Body of pancreas (tissue), 4 donors: ENCODE measurements around the gene ARFRP1. TPM values are rescaled to one million over a fixed set of nuclear protein-coding genes. Genes with fewer than 3 reads are reported as not detected.

Experiments
- ATAC-seq: fragments of 150-250 bp; one replicate; pipeline ENCODE4 v1.9.1; 2016
- DNase-seq, 4 donors: peaks; one replicate each; pipeline ENCODE4 v3.0.0-alpha.2; 2019
- H3K27ac ChIP-seq, 4 donors: fragments of 200-600 bp; sonication (generic); 1 replicate in 3 of 4; 2 replicates in 1 of 4; pipeline versions ENCODE4 v1.5.1 to v1.6.1; 2016 to 2019; ENCODE audit warnings: mild to moderate bottlenecking in 1 of 4, mixed read lengths in 1 of 4, moderate library complexity in 1 of 4
- H3K27me3 ChIP-seq, 2 donors: fragments of 200-600 bp; sonication (generic); one replicate each; pipeline ENCODE4 v1.6.0; 2016; ENCODE audit warnings: mild to moderate bottlenecking in 1 of 2
- H3K36me3 ChIP-seq, 2 donors: fragments of 200-600 bp; sonication (generic); replicated peaks in 1 of 2; 2 replicates each; pipeline ENCODE4 v1.5.1; 2016; ENCODE audit warnings: low read depth in 2 of 2; ENCODE audit not compliant: insufficient read depth in 1 of 2
- H3K4me1 ChIP-seq: fragments of 200-600 bp; sonication (generic); one replicate; pipeline ENCODE4 v1.6.0; 2016
- H3K4me3 ChIP-seq, 2 donors: fragments of 200-600 bp; sonication (generic); 1 replicate in 1 of 2; 2 replicates in 1 of 2; pipeline ENCODE4 v1.5.1; 2016 to 2019
- H3K9me3 ChIP-seq, 3 donors: fragments of 200-600 bp; sonication (generic); 1 replicate in 2 of 3; 2 replicates in 1 of 3; pipeline ENCODE4 v1.5.1; 2016
- POLR2A ChIP-seq, 3 donors: fragments of 450-650 bp; IDR thresholded peaks; one replicate each; pipeline ENCODE4 v1.6.1; 2016; ENCODE audit warnings: antibody characterized with exemption in 3 of 3, mild to moderate bottlenecking in 2 of 3
- WGBS, 2 donors: methylation state at CpG; one replicate each; pipeline ENCODE4 v1.1.5; 2017; 5-methylcytosine and 5-hydroxymethylcytosine counted together
- intact Hi-C: fragments of 100-400 bp; cut with DNase I; formaldehyde crosslinking; loops from one replicate; pipeline ENCODE4 v1.15.1; 2023
- total RNA-seq, 2 donors: library from RNA; depleted of rRNA; stranded (reverse); fragments of >200 nt; gene quantifications; one replicate each; pipeline ENCODE4 v1.1.0, GENCODE V29; 2016
- TF ChIP-seq, protein P1 (sequence below), 7 experiments: fragments of 450-650 bp in 4 of 7; fragments of 200-600 bp in 3 of 7; sonication (generic) in 3 of 7; IDR thresholded peaks; one replicate each; pipeline ENCODE4 v1.5.1; 2016 to 2019; ENCODE audit warnings: antibody characterized with exemption in 7 of 7

Gene ARFRP1
- total RNA-seq, 2 donors from 2014 or later = 22.6 to 23.4 TPM

DNA sequence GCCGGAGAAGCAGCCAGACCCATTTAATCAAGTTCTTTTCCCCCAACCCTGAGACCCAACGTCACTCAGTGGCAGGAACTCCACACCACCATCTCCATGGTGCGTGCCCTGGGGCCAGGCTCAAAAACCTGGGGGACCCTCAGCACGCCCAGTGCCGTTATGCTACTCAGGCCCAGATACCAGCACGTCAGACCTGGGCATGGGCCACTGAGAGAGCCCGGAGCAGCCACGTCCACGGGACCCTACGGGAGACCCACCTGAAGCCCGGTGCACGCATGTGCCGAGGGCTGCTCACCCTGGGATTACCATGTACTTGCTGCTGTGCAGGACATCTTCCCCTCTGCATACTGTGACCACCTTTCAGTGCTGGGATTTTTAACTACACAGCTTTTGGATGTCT, 45.6 kb upstream of the ARFRP1 start:
- H3K27me3 ChIP-seq = no peaks in the 10 kb centered on the region
- no peak overlapping the region for H3K4me3 ChIP-seq
- TF ChIP-seq POLR2A (IDR thresholded peaks at IDR 0.05) = no peak
- TF ChIP-seq, protein P1, sequence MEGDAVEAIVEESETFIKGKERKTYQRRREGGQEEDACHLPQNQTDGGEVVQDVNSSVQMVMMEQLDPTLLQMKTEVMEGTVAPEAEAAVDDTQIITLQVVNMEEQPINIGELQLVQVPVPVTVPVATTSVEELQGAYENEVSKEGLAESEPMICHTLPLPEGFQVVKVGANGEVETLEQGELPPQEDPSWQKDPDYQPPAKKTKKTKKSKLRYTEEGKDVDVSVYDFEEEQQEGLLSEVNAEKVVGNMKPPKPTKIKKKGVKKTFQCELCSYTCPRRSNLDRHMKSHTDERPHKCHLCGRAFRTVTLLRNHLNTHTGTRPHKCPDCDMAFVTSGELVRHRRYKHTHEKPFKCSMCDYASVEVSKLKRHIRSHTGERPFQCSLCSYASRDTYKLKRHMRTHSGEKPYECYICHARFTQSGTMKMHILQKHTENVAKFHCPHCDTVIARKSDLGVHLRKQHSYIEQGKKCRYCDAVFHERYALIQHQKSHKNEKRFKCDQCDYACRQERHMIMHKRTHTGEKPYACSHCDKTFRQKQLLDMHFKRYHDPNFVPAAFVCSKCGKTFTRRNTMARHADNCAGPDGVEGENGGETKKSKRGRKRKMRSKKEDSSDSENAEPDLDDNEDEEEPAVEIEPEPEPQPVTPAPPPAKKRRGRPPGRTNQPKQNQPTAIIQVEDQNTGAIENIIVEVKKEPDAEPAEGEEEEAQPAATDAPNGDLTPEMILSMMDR (IDR thresholded peaks at IDR 0.05) = no peak
- no peaks in the 10 kb centered on the region for H3K36me3 ChIP-seq
- H3K27ac ChIP-seq = no peak overlapping the region
- H3K4me1 ChIP-seq = no peaks in the 10 kb centered on the region
- intact Hi-C loops = no loop called here
- WGBS, 2 donors = 87 to 100% methylated on average over 2 to 13 of the region's 13 CpGs
- no peaks in the 10 kb centered on the region for H3K9me3 ChIP-seq
- ATAC-seq (no peak), DNase-seq (no peak)

DNA sequence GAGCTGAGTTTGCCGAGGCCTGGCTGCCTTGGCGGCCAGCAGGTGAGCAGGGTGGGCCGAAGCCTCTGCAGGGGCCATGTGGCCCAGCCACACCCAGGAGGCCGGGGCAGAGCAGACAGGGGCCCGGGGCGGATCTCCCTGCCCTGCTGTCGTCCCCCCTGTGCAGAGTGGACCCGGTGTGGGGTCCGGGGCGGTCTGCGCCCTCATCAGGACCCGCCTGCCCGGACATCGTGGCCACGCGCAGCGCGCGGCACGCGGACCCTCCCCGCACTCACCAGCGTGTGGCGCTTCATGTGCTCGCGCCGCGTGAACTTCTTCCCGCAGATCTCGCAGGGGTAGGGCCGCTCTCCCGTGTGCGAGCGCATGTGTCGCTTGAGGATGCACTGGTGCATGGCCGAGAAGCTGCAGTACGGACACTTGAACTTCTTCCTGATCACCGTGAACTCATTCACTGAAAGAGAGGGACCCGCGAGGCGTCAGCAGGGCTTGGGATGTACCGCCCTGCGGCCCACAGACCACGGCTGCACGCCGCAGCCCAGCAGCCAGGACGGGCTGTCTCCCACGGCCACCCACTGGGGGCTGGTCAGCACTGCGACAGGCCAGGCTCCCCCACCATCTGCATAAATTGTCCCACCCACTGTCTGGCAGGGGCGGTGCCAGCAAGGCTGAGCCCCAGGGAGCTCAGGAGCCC, 44.8 kb upstream of the ARFRP1 start:
- DNase-seq = no peak
- WGBS, 2 donors = 91 to 98% methylated on average over 33 to 44 of the region's 50 CpGs
- Histone ChIP-seq H3K36me3 (no peaks in the 10 kb centered on the region), H3K27me3 (no peaks in the 10 kb centered on the region), H3K27ac (no peak overlapping the region), H3K4me3 (no peak overlapping the region), H3K9me3 (no peaks in the 10 kb centered on the region), H3K4me1 (peaks cover 7% of the 10 kb centered on the region)
- ATAC-seq = no peak
- TF ChIP-seq, protein P1 (IDR thresholded peaks at IDR 0.05) = no peak
- no peak for TF ChIP-seq POLR2A (IDR thresholded peaks at IDR 0.05)
- intact Hi-C loops = no loop called here

DNA sequence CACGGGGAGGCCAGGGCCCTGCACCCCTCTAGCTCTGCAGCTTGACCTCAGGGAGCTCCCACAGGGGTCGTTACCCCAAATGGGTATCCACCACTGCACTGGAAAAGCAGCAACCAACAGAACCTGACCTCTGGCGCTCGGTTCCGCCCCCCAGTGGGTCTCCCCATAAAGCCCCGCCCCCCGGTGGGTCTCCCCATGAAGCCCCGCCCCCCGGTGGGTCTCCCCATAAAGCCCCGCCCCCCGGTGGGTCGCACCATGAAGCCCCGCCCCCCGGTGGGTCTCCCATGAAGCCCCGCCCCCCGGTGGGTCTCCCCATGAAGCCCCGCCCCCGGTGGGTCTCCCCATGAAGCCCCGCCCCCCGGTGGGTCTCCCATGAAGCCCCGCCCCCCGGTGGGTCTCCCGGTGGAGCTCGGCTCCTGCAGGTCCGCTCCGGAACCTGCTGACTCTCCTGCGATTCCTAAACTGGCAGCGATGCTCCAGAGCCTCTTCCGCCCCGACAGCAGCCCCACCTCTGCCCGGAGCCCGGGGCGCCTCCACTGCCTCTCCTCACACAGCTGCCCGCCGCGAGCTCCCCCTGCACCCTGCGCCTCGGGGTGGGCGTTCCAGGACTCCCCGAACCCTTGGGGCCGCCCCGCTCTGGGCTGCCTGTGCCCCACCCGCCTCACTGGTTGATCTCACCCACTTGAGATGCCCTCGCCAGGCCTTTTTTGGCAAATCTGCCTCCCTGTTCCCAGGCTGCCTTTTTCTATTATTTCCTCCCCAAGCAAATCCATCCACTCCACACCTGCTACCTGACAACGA, 43.9 kb upstream of the ARFRP1 start:
- intact Hi-C loops = no loop called here
- no peak overlapping the region for H3K27ac ChIP-seq
- no peak overlapping the region for H3K4me3 ChIP-seq
- TF ChIP-seq POLR2A (IDR thresholded peaks at IDR 0.05) = no peak
- TF ChIP-seq, protein P1 (IDR thresholded peaks at IDR 0.05) = no peak
- DNase-seq = no peak
- H3K36me3 ChIP-seq = no peaks in the 10 kb centered on the region
- peaks cover 8% of the 10 kb centered on the region for H3K4me1 ChIP-seq
- 85 to 88% methylated on average over 18 to 22 of the region's 45 CpGs for WGBS, 2 donors
- ATAC-seq = no peak
- H3K27me3 ChIP-seq = no peaks in the 10 kb centered on the region
- H3K9me3 ChIP-seq = no peaks in the 10 kb centered on the region

DNA sequence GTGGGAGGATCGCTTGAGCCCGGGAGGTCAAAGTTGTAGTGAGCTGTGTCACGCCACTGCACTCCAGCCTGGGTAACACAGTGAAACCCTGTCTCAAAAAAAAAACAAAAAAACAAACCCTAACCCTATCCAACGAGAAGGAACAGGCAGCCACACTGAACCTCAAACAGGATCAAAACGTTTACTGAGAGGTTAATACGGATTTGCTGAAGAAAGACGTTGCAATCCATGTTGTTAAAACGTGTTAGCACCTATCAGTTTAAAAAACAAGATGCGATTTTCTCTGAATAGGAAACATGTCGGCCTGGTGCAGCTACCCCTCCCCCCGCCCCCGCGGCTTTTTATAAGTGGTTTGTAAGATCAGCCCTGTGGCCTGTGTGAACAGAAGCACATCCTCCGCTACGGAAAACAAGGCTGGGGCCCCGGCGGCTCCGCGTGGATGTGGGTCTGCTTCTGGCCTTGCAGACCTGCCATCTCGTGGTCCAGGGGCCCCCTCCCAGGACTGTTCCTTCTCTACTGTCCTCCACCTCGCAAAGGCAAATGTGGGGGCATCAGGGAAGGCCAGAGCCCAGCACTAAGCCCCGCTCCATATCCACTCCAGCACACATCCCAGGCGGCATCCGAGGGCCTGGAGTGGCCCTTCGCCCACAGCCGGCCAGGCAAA, 43.2 kb upstream of the ARFRP1 start:
- WGBS, 2 donors = 73 to 76% methylated on average over 16 to 26 of the region's 26 CpGs
- intact Hi-C loops = no loop called here

More for the DNA sequence above, 43.2 kb upstream of the ARFRP1 start:
- H3K4me3 ChIP-seq = no peak overlapping the region
- no peak overlapping the region for H3K27ac ChIP-seq
- no peak for TF ChIP-seq POLR2A (IDR thresholded peaks at IDR 0.05)
- TF ChIP-seq, protein P1 (IDR thresholded peaks at IDR 0.05) = no peak
- ATAC-seq (no peak), DNase-seq (no peak)
- no peaks in the 10 kb centered on the region for H3K36me3 ChIP-seq
- no peaks in the 10 kb centered on the region for H3K27me3 ChIP-seq
- peaks cover 8% of the 10 kb centered on the region for H3K4me1 ChIP-seq
- H3K9me3 ChIP-seq = no peaks in the 10 kb centered on the region
